A549 (cell line): Measurements from ENCODE around the gene ZNF615. TPM values are rescaled to one million over a fixed set of nuclear protein-coding genes. Genes with fewer than 3 reads are reported as not detected.

Experiments used
- ATAC-seq, 2 experiments: fragments of 200-7000 bp in 1 of 2; fragments of >200 bp in 1 of 2; cut with Nextera tagmentation in 1 of 2; cut with Tn5 transposase in 1 of 2; 3 replicates each; pipeline versions ENCODE4 v1.8.0 to v1.9.1; 2018 to 2020; ENCODE audit warnings: mild to moderate bottlenecking in 1 of 2, moderate library complexity in 1 of 2
- CTCF ChIA-PET: fragments of 300-600 bp; sonication (Branson Sonifier 250); formaldehyde crosslinking; extraction: SDS; loops from one replicate; lab custom pipeline; 2021; ENCODE audit warnings: antibody characterized with exemption, inconsistent platforms; lab: Yijun Ruan, JAX
- POLR2A ChIA-PET: fragments of 350-600 bp; formaldehyde crosslinking; extraction: SDS; loops from one replicate; lab custom pipeline; 2021; ENCODE audit warnings: antibody characterized with exemption, inconsistent platforms; lab: Yijun Ruan, JAX
- DNase-seq, 2 experiments: peaks; one replicate each; pipeline versions ENCODE4 v3.0.0 to v3.0.0-alpha.2; 2011 to 2016; ENCODE audit warnings: low read depth in 1 of 2, low spot score in 1 of 2
- FAIRE-seq: peaks from 2 replicates; lab custom pipeline; 2011; peaks lifted over from hg19 to GRCh38; lab: Jason Lieb, UNC
- H3K27ac ChIP-seq, 2 experiments: fragments of >200 bp; sonication (Bioruptor Twin); formaldehyde crosslinking; 3 replicates each; pipeline ENCODE4 v1.5.1; 2016 to 2017
- H3K4me1 ChIP-seq: fragments of >200 bp; sonication (Bioruptor Twin); formaldehyde crosslinking; 3 replicates; pipeline ENCODE4 v1.6.1; 2016
- H3K4me2 ChIP-seq: fragments of >200 bp; sonication (Bioruptor Twin); formaldehyde crosslinking; 3 replicates; pipeline ENCODE4 v1.6.1; 2016
- H3K4me3 ChIP-seq: fragments of >200 bp; sonication (Bioruptor Twin); formaldehyde crosslinking; 3 replicates; pipeline ENCODE4 v1.5.1; 2016
- H3K9me3 ChIP-seq: fragments of >200 bp; sonication (Bioruptor Twin); formaldehyde crosslinking; 3 replicates; pipeline ENCODE4 v1.6.1; 2016
- CBX8 ChIP-seq: fragments of 200-600 bp; sonication (generic); IDR thresholded peaks from 2 replicates; pipeline ENCODE4 v1.6.1; 2016
- CHD4 ChIP-seq: fragments of 200-600 bp; sonication (generic); IDR thresholded peaks from 2 replicates; pipeline ENCODE4 v1.6.1; 2016; ENCODE audit warnings: antibody characterized with exemption, mild to moderate bottlenecking, borderline replicate concordance
- EHMT2 ChIP-seq: fragments of 200-600 bp; sonication (generic); IDR thresholded peaks from 2 replicates; pipeline ENCODE4 v1.6.1; 2016; ENCODE audit warnings: antibody characterized with exemption, low read depth, mild to moderate bottlenecking, moderate library complexity
- ELK1 ChIP-seq: fragments of 150-350 bp; IDR thresholded peaks from 2 replicates; pipeline ENCODE4 v1.6.1; 2014; ENCODE audit warnings: low read depth, mild to moderate bottlenecking, low read length
- FOSB ChIP-seq: fragments of 250-450 bp; sonication (Bioruptor Pico); IDR thresholded peaks from 2 replicates; pipeline ENCODE4 v1.5.0; 2020; ENCODE audit warnings: mild to moderate bottlenecking, moderate library complexity
- FOXS1 ChIP-seq: fragments of 250-450 bp; sonication (Bioruptor Pico); IDR thresholded peaks from 2 replicates; pipeline ENCODE4 v1.5.0; 2020; ENCODE audit warnings: mild to moderate bottlenecking, moderate library complexity
- GATA3 ChIP-seq: IDR thresholded peaks from 2 replicates; pipeline ENCODE4 v1.6.1; 2012; ENCODE audit warnings: borderline replicate concordance
- HES2 ChIP-seq: fragments of >200 bp; sonication (Bioruptor Twin); formaldehyde crosslinking; IDR thresholded peaks from 2 replicates; pipeline ENCODE4 v1.6.1; 2016
- HEYL ChIP-seq: fragments of 250-450 bp; sonication (Bioruptor Pico); IDR thresholded peaks from 2 replicates; pipeline ENCODE4 v1.8.0; 2021; ENCODE audit warnings: mild to moderate bottlenecking, moderate library complexity
- JUN ChIP-seq, 2 experiments: fragments of >200 bp; sonication (Bioruptor Twin); formaldehyde crosslinking; IDR thresholded peaks; 2 replicates in 1 of 2; 3 replicates in 1 of 2; pipeline ENCODE4 v1.6.1; 2016 to 2017
- MAFK ChIP-seq: fragments of 450-650 bp; IDR thresholded peaks from 2 replicates; pipeline ENCODE4 v1.6.1; 2014; ENCODE audit not compliant: partially characterized antibody
- MAX ChIP-seq: IDR thresholded peaks from 2 replicates; pipeline ENCODE4 v1.6.1; 2012
- PBX3 ChIP-seq: IDR thresholded peaks from 2 replicates; pipeline ENCODE4 v1.6.1; 2012
- POLR2A ChIP-seq: IDR thresholded peaks from 2 replicates; pipeline ENCODE4 v1.6.1; 2012; ENCODE audit warnings: mild to moderate bottlenecking, low read length
- POLR2AphosphoS2 ChIP-seq: conservative IDR thresholded peaks from 2 replicates; pipeline ENCODE4 v1.6.1; 2012; ENCODE audit warnings: low read length, improper control_type of control experiment, inconsistent platforms
- REST ChIP-seq: fragments of 200-600 bp; sonication (generic); IDR thresholded peaks from 2 replicates; pipeline ENCODE4 v1.6.1; 2016; ENCODE audit warnings: antibody characterized with exemption, mild to moderate bottlenecking, moderate library complexity
- WGBS: methylation state at CpG from one replicate; pipeline ENCODE4 v1.1.6; 2017; ENCODE audit errors: missing lambda C conversion rate; 5-methylcytosine and 5-hydroxymethylcytosine counted together
- polyA plus RNA-seq, 4 experiments: library from polyadenylated mRNA; depleted of rRNA in 3 of 4; stranded (reverse); fragments of >200 nt; fragmentation: RNase III in 1 of 4; extraction: RNeasy Plus Mini Kit Qiagen cat#74134 plus additional on column Dnase treatment in 1 of 4; gene quantifications; 2 replicates in 3 of 4; 3 replicates in 1 of 4; pipeline ENCODE4 v1.2.3, GENCODE V29; 2011 to 2017

ZNF615 gene
- polyA plus RNA-seq, 2 of the 4 experiments (the other 2 are of a cell fraction) = 7.5 to 9.4 TPM

- TF ChIP-seq PBX3 (no peak), MAX (peak; percentile 77), HES2 (no peak), POLR2A (peak; percentile 40; the same call in 1 of the 2 replicates)
Observed at GRCh38 chr19:52048555-52049501, 40.8 kb upstream of the ZNF615 start, which contains the start of gene ZNF432 (continued).

GRCh38 chr19:52039169-52039568 is 31.2 kb upstream of the ZNF615 start:
- Histone ChIP-seq H3K4me3 (no peak overlapping the region), H3K4me2 (no peak overlapping the region), H3K4me1 (no peaks in the 10 kb centered on the region), H3K9me3 (peaks cover 88% of the 10 kb centered on the region), H3K27ac (no peak overlapping the region)
- ChIA-PET CTCF (no interaction called here), POLR2A (no interaction called here)
- DNase-seq (no peak), FAIRE-seq (no peak), ATAC-seq (no peak)
- no peak for TF ChIP-seq CBX8
- TF ChIP-seq CHD4 = no peak
- TF ChIP-seq MAFK = no peak
- TF ChIP-seq FOXS1 (CRISPR knock-in tag) = no peak
- no peak for TF ChIP-seq EHMT2
- no peak for TF ChIP-seq ELK1
- TF ChIP-seq FOSB (CRISPR knock-in tag) = no peak
- no peak for TF ChIP-seq REST
- no peak for TF ChIP-seq POLR2AphosphoS2
- no peak for TF ChIP-seq HEYL (CRISPR knock-in tag)
- 84% methylated on average over 4 of the region's 4 CpGs for whole genome bisulfite sequencing

GRCh38 chr19:52034051-52034728 is 26.2 kb upstream of the ZNF615 start:
- TF ChIP-seq GATA3 = peak; percentile 40; the same call in 1 of the 2 replicates
- no peak for TF ChIP-seq JUN (IDR thresholded peaks at IDR 0.05)
- peaks cover 100% of the 10 kb centered on the region for H3K9me3 ChIP-seq
- H3K4me1 ChIP-seq = no peaks in the 10 kb centered on the region
- POLR2A ChIA-PET = no interaction called here
- H3K4me3 ChIP-seq = no peak overlapping the region
- 91% methylated on average over 12 of the region's 12 CpGs for WGBS
- ATAC-seq = no peak
- DNase-seq = peak in 1 of 2 experiments; percentile 44
- CTCF ChIA-PET = no interaction called here
- FAIRE-seq = no peak
- H3K27ac ChIP-seq = no peak overlapping the region
- no peak overlapping the region for H3K4me2 ChIP-seq
